Measurements from ENCODE around the gene FBXO40. TPM values are rescaled to one million over a fixed set of nuclear protein-coding genes. Genes with fewer than 3 reads are reported as not detected.

Gene FBXO40
- total RNA-seq, 4 donors from 2014 or later: not detected

- no peak overlapping the region for H3K27ac ChIP-seq
- H3K27me3 ChIP-seq: no peaks in the 10 kb centered on the region
- no peak overlapping the region for H3K4me3 ChIP-seq
- H3K36me3 ChIP-seq: peaks cover 17 to 62% (median 26%) of the 10 kb centered on the region in 3 donors
- no peak for TF ChIP-seq POLR2A (IDR thresholded peaks at IDR 0.05)
- TF ChIP-seq, protein P1, sequence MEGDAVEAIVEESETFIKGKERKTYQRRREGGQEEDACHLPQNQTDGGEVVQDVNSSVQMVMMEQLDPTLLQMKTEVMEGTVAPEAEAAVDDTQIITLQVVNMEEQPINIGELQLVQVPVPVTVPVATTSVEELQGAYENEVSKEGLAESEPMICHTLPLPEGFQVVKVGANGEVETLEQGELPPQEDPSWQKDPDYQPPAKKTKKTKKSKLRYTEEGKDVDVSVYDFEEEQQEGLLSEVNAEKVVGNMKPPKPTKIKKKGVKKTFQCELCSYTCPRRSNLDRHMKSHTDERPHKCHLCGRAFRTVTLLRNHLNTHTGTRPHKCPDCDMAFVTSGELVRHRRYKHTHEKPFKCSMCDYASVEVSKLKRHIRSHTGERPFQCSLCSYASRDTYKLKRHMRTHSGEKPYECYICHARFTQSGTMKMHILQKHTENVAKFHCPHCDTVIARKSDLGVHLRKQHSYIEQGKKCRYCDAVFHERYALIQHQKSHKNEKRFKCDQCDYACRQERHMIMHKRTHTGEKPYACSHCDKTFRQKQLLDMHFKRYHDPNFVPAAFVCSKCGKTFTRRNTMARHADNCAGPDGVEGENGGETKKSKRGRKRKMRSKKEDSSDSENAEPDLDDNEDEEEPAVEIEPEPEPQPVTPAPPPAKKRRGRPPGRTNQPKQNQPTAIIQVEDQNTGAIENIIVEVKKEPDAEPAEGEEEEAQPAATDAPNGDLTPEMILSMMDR (IDR thresholded peaks at IDR 0.05): no peak
- peaks cover 0 to 31% (median 8%) of the 10 kb centered on the region in 3 donors for H3K4me1 ChIP-seq
- DNase-seq: no peak
- no peaks in the 10 kb centered on the region for H3K9me3 ChIP-seq
- intact Hi-C loops (cut with DNase I): no loop called here
These were observed 69.6 kb downstream of the FBXO40 start for GRCh38 chr3:121662742-121663141.

GRCh38 chr3:121663171-121663847, 70.1 kb downstream of the FBXO40 start:
- H3K27ac ChIP-seq: no peak overlapping the region
- intact Hi-C loops (cut with DNase I): no loop called here
- H3K9me3 ChIP-seq: no peaks in the 10 kb centered on the region
- no peak for TF ChIP-seq POLR2A (IDR thresholded peaks at IDR 0.05)
- TF ChIP-seq, protein P1 (IDR thresholded peaks at IDR 0.05): no peak
- peaks cover 19 to 68% (median 29%) of the 10 kb centered on the region in 3 donors for H3K36me3 ChIP-seq
- 71 to 81% methylated on average over 2 of the region's 2 CpGs for WGBS, 2 donors
- H3K4me3 ChIP-seq: no peak overlapping the region
- DNase-seq: no peak
- no peaks in the 10 kb centered on the region for H3K27me3 ChIP-seq
- peaks cover 0 to 31% (median 8%) of the 10 kb centered on the region in 3 donors for H3K4me1 ChIP-seq

- WGBS, 2 donors: 36 to 45% methylated on average over 2 of the region's 2 CpGs
- Histone ChIP-seq H3K27me3 (no peaks in the 10 kb centered on the region), H3K4me3 (no peak overlapping the region), H3K36me3 (peaks cover 19 to 90% (median 39%) of the 10 kb centered on the region in 3 donors), H3K4me1 (peaks cover 0 to 31% (median 8%) of the 10 kb centered on the region in 3 donors), H3K27ac (peak overlapping the region in 2 of 4 donors; percentile 30 to 31), H3K9me3 (no peaks in the 10 kb centered on the region)
- TF ChIP-seq, protein P1 (IDR thresholded peaks at IDR 0.05): no peak
- no peak for TF ChIP-seq POLR2A (IDR thresholded peaks at IDR 0.05)
- intact Hi-C loops (cut with DNase I): no loop called here
- DNase-seq: no peak
These were observed 72.3 kb downstream of the FBXO40 start for GRCh38 chr3:121665488-121665887.

DNA sequence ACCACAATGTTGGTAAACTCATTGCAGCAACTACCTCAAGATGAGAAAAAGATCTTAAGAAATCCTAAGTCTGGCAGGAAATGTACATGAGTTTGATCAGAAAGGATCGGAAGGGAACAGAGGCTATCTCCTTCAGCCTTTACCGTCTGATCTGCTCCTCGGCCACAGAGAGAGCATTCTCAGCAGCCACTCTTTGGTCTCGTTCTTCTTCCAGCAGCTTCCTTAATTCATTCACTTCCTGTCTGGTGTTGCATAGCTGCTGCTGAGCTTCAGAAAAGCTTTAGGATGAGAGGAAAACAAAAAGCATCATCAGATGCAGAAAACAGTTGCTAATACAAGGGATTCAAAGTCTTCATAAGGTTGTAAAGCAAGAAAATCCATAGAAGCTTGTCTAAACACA, 74.2 kb downstream of the FBXO40 start:
- DNase-seq: no peak
- 87 to 93% methylated on average over 4 of the region's 4 CpGs for WGBS, 2 donors
- peaks cover 19 to 100% (median 50%) of the 10 kb centered on the region in 3 donors for H3K36me3 ChIP-seq
- H3K4me1 ChIP-seq: peaks cover 0 to 22% (median 4%) of the 10 kb centered on the region in 3 donors
- no peak overlapping the region for H3K4me3 ChIP-seq
- H3K9me3 ChIP-seq: no peaks in the 10 kb centered on the region
- H3K27me3 ChIP-seq: no peaks in the 10 kb centered on the region
- peak overlapping the region in 2 of 4 donors; percentile 5 to 7 for H3K27ac ChIP-seq
- TF ChIP-seq POLR2A (IDR thresholded peaks at IDR 0.05): no peak
- TF ChIP-seq, protein P1 (IDR thresholded peaks at IDR 0.05): no peak
- intact Hi-C loops (cut with DNase I): no loop called here

- peaks cover 0 to 12% (median 4%) of the 10 kb centered on the region in 3 donors for H3K4me1 ChIP-seq
- no peak for DNase-seq
- no peak for TF ChIP-seq POLR2A (IDR thresholded peaks at IDR 0.05)
- TF ChIP-seq, protein P1 (IDR thresholded peaks at IDR 0.05): no peak
- peaks cover 11 to 100% (median 44%) of the 10 kb centered on the region in 3 donors for H3K36me3 ChIP-seq
- intact Hi-C loops (cut with DNase I): no loop called here
- no peaks in the 10 kb centered on the region for H3K27me3 ChIP-seq
- H3K4me3 ChIP-seq: no peak overlapping the region
- H3K27ac ChIP-seq: peak overlapping the region in 1 of 4 donors; percentile 34
- H3K9me3 ChIP-seq: no peaks in the 10 kb centered on the region
These were observed 77.5 kb downstream of the FBXO40 start for GRCh38 chr3:121670676-121671075.
